Smooth muscle cell of the brain vasculature (primary cell): ENCODE data around the gene SHF.
"Not testable (repeated sequence)": the region's sequence is repeated elsewhere in the genome, so short reads cannot be mapped to it uniquely, and the experiment has no call there.

Experiments
- DNase-seq: peaks from one replicate; pipeline ENCODE4 v3.0.0-alpha.2; 2012; ENCODE audit warnings: low read depth, low spot score

SHF gene

GRCh38 chr15:45187894-45188830 is at the start of gene SHF:
Gene SHF (minus strand): TSS chr15:45187966. CDS start chr15:45187951, 15 bp downstream.
- no peak for DNase-seq

GRCh38 chr15:45236806-45237205 is 49.0 kb upstream of the SHF start:
- DNase-seq: not testable (repeated sequence)

GRCh38 chr15:45234562-45235235 is 46.9 kb upstream of the SHF start:
- no peak for DNase-seq

GRCh38 chr15:45231864-45232562 is 44.2 kb upstream of the SHF start:
- no peak for DNase-seq

- DNase-seq: no peak
Observed at GRCh38 chr15:45231132-45231531, 43.4 kb upstream of the SHF start.

GRCh38 chr15:45230245-45230965 is 42.6 kb upstream of the SHF start:
- DNase-seq: no peak

- no peak for DNase-seq
Observed at GRCh38 chr15:45228931-45229330, 41.2 kb upstream of the SHF start.

GRCh38 chr15:45225506-45226273 is 37.9 kb upstream of the SHF start:
- DNase-seq: no peak

- DNase-seq: no peak
Observed at GRCh38 chr15:45224621-45225217, 37.0 kb upstream of the SHF start.

- DNase-seq: no peak
Observed at GRCh38 chr15:45221967-45222366, 34.2 kb upstream of the SHF start.

GRCh38 chr15:45221053-45221599 is 33.4 kb upstream of the SHF start:
- DNase-seq: no peak

GRCh38 chr15:45212493-45212892 is 24.7 kb upstream of the SHF start:
- no peak for DNase-seq

- peak; percentile 7 for DNase-seq
Observed at GRCh38 chr15:45205192-45205591, 17.4 kb upstream of the SHF start.

- DNase-seq: no peak
Observed at GRCh38 chr15:45203182-45203581, 15.4 kb upstream of the SHF start.

- no peak for DNase-seq
Observed at GRCh38 chr15:45201869-45202268, 14.1 kb upstream of the SHF start.

GRCh38 chr15:45201557-45201859 is 13.7 kb upstream of the SHF start:
- no peak for DNase-seq

- no peak for DNase-seq
Observed at GRCh38 chr15:45200799-45201556, 13.2 kb upstream of the SHF start.

GRCh38 chr15:45200001-45200798 is 12.4 kb upstream of the SHF start:
- peak; percentile 69 for DNase-seq
